Activated T-helper 9 cell treated with anti-CD3 and anti-CD28 coated beads, Interleukin-2, amount 50 U/mL, for 16 hours (primary cell): ENCODE measurements around the gene LTC4S.
"Not testable (repeated sequence)": the region's sequence is repeated elsewhere in the genome, so short reads cannot be mapped to it uniquely, and the experiment has no call there.

Source experiments
- DNase-seq: peaks from one replicate; pipeline ENCODE4 v3.0.0-alpha.2; 2020; ENCODE audit warnings: low read depth

Gene LTC4S

GRCh38 chr5:179769796-179770195, 24.0 kb upstream of the LTC4S start:
- no peak for DNase-seq

GRCh38 chr5:179771311-179771895, 22.4 kb upstream of the LTC4S start:
- DNase-seq: no peak

- no peak for DNase-seq
Observed at GRCh38 chr5:179772351-179772750, 21.4 kb upstream of the LTC4S start.

GRCh38 chr5:179773686-179774040, 20.1 kb upstream of the LTC4S start:
- DNase-seq: no peak

GRCh38 chr5:179774442-179774841, 19.3 kb upstream of the LTC4S start:
- DNase-seq: no peak

- no peak for DNase-seq
Observed at GRCh38 chr5:179776411-179776938, 17.3 kb upstream of the LTC4S start.

- no peak for DNase-seq
Observed at GRCh38 chr5:179777456-179777855, 16.3 kb upstream of the LTC4S start.

- no peak for DNase-seq
Observed at GRCh38 chr5:179777909-179778308, 15.9 kb upstream of the LTC4S start.

GRCh38 chr5:179778591-179778990, 15.2 kb upstream of the LTC4S start:
- no peak for DNase-seq

- DNase-seq: no peak
Observed at GRCh38 chr5:179779826-179780225, 14.0 kb upstream of the LTC4S start.

GRCh38 chr5:179780362-179780761, 13.4 kb upstream of the LTC4S start:
- DNase-seq: no peak

- DNase-seq: no peak
Observed at GRCh38 chr5:179781846-179782245, 11.9 kb upstream of the LTC4S start.

GRCh38 chr5:179783128-179783527, 10.7 kb upstream of the LTC4S start:
- DNase-seq: no peak

- DNase-seq: no peak
Observed at GRCh38 chr5:179786861-179787260, 6.9 kb upstream of the LTC4S start.

GRCh38 chr5:179788193-179788854, 5.5 kb upstream of the LTC4S start:
- DNase-seq: no peak

- not testable (repeated sequence) for DNase-seq
Observed at GRCh38 chr5:179789278-179789677, 4.5 kb upstream of the LTC4S start.

GRCh38 chr5:179791881-179792611, 1.7 kb upstream of the LTC4S start:
- no peak for DNase-seq

GRCh38 chr5:179792612-179793467, 946 bp upstream of the LTC4S start:
- no peak for DNase-seq

- no peak for DNase-seq
Observed at GRCh38 chr5:179794171-179794570, 385 bp downstream of the LTC4S start.

GRCh38 chr5:179794575-179794974, 789 bp downstream of the LTC4S start:
- DNase-seq: no peak

- no peak for DNase-seq
Observed at GRCh38 chr5:179795049-179795862, 1.5 kb downstream of the LTC4S start.
